LNCaP clone FGC (cell line): ENCODE measurements around the gene AURKAIP1.
A peak's percentile ranks its signal among the peaks of the same experiment; 100 is the strongest.

ENCODE experiments used
- DNase-seq: peaks from one replicate; pipeline ENCODE4 v3.0.0-alpha.2; 2011; ENCODE audit warnings: low read depth
- H3K4me3 ChIP-seq: 2 replicates; pipeline ENCODE4 v1.5.1; 2011; ENCODE audit warnings: mild to moderate bottlenecking, low read depth, low read length, control low read depth
- CTCF ChIP-seq: IDR thresholded peaks from 2 replicates; pipeline ENCODE4 v1.5.1; 2012; ENCODE audit warnings: mild to moderate bottlenecking; ENCODE audit not compliant: control insufficient read depth, insufficient read depth; ENCODE audit errors: extremely low read depth

Gene AURKAIP1

GRCh38 chr1:1352786-1353388 is 22.1 kb downstream of the AURKAIP1 start:
- DNase-seq = no peak
- H3K4me3 ChIP-seq = no peak overlapping the region
- TF ChIP-seq CTCF = no peak

- no peak for TF ChIP-seq CTCF
- H3K4me3 ChIP-seq = peak overlapping the region; percentile 9; the same call in 1 of the 2 replicates
- DNase-seq = no peak
Observed at GRCh38 chr1:1351511-1352427, 23.2 kb downstream of the AURKAIP1 start.

- no peak for DNase-seq
- TF ChIP-seq CTCF = peak; percentile 63
Observed at GRCh38 chr1:1349256-1350012, 25.6 kb downstream of the AURKAIP1 start, which contains the start of gene DVL1. TSS of gene DVL1 (minus strand) at chr1:1349418. CDS start at chr1:1349065, 353 bp downstream.

GRCh38 chr1:1348420-1349255 is 26.4 kb downstream of the AURKAIP1 start:
- no peak for DNase-seq
- TF ChIP-seq CTCF = no peak
- peak overlapping the region; percentile 71 for H3K4me3 ChIP-seq

More at GRCh38 chr1:1349256-1350012, 25.6 kb downstream of the AURKAIP1 start, which contains the start of gene DVL1:
- H3K4me3 ChIP-seq = peak within 1 kb of the TSS; percentile 71

GRCh38 chr1:1347663-1348419 is 27.2 kb downstream of the AURKAIP1 start:
- DNase-seq = no peak
- H3K4me3 ChIP-seq = peak overlapping the region; percentile 71
- TF ChIP-seq CTCF = no peak
